ENCODE results near the gene BLTP2. TPM values are rescaled to one million over a fixed set of nuclear protein-coding genes. Genes with fewer than 3 reads are reported as not detected.

The BLTP2 gene
- total RNA-seq = 144 and 149 TPM in 2 replicates

GRCh38 chr17:28644787-28645575 is at the start of gene BLTP2:
TSS of gene BLTP2 (minus strand) at chr17:28645158. CDS start at chr17:28645056, 102 bp downstream.

GRCh38 chr17:28661635-28662526 is 16.9 kb upstream of the BLTP2 start, which contains the start of the genes SDF2 and SUPT6H:
TSS of gene SDF2 (minus strand) at chr17:28661906. CDS start at chr17:28661876, 30 bp downstream.
TSS of gene SUPT6H (plus strand) at chr17:28662205. CDS start at chr17:28673402, 11,197 bp downstream.

GRCh38 chr17:28613931-28614381 is 31.0 kb downstream of the BLTP2 start, which contains the start of gene RSKR:
TSS of gene RSKR (minus strand) at chr17:28614185. CDS start at chr17:28614161, 24 bp downstream.

GRCh38 chr17:28598799-28599310 is 46.1 kb downstream of the BLTP2 start, which contains the start of gene SPAG5:
TSS of gene SPAG5 (minus strand) at chr17:28599025. CDS start at chr17:28598946, 79 bp downstream.

Other genes starting within 250 kb of the BLTP2 start
- gene SLC46A1, start 238.9 kb downstream of the BLTP2 start, total RNA-seq = 3.1 and 5.5 TPM in 2 replicates
- gene SLC13A2, start 171.5 kb downstream of the BLTP2 start, total RNA-seq = not detected in 2 replicates
- gene FOXN1, start 138.8 kb downstream of the BLTP2 start, total RNA-seq = under 0.01 TPM in 1 of 2 replicates, not detected in the other
- gene UNC119, start 92.5 kb downstream of the BLTP2 start, total RNA-seq = 14.1 and 23.4 TPM in 2 replicates
- gene PIGS, start 73.6 kb downstream of the BLTP2 start, total RNA-seq = 31.2 and 47.4 TPM in 2 replicates
- 56.9 and 110 TPM in 2 replicates for gene ALDOC, start 68.3 kb downstream of the BLTP2 start, total RNA-seq
- gene SPAG5, start 46.1 kb downstream of the BLTP2 start, total RNA-seq = 30.0 and 101 TPM in 2 replicates
- gene RSKR, start 31.0 kb downstream of the BLTP2 start, total RNA-seq = 8.1 and 8.9 TPM in 2 replicates
- gene SDF2, start 16.7 kb upstream of the BLTP2 start, total RNA-seq = 42.5 and 44.0 TPM in 2 replicates
- gene SUPT6H, start 17.0 kb upstream of the BLTP2 start, total RNA-seq = 53.9 and 56.0 TPM in 2 replicates
- 1.7 and 1.8 TPM in 2 replicates for gene PROCA1, start 66.7 kb upstream of the BLTP2 start, total RNA-seq
- 172 and 176 TPM in 2 replicates for gene RAB34, start 72.7 kb upstream of the BLTP2 start, total RNA-seq
- gene RPL23A, start 74.8 kb upstream of the BLTP2 start, total RNA-seq = 638 and 677 TPM in 2 replicates
- gene TLCD1, start 81.1 kb upstream of the BLTP2 start, total RNA-seq = 2.0 and 3.8 TPM in 2 replicates
- 3.0 and 3.5 TPM in 2 replicates for gene NEK8, start 83.6 kb upstream of the BLTP2 start, total RNA-seq
- gene TRAF4, start 98.9 kb upstream of the BLTP2 start, total RNA-seq = 13.4 and 30.5 TPM in 2 replicates
- gene FAM222B, start 197.6 kb upstream of the BLTP2 start, total RNA-seq = 1.8 and 2.0 TPM in 2 replicates
- 24.2 and 29.1 TPM in 2 replicates for gene ERAL1, start 209.9 kb upstream of the BLTP2 start, total RNA-seq

Measured in uterine smooth muscle cell (primary cell).